Caco-2 (cell line): ENCODE results near the gene BLZF1. TPM values are rescaled to one million over a fixed set of nuclear protein-coding genes. Genes with fewer than 3 reads are reported as not detected.

Experiments used
- BruUV-seq: library from RNA; stranded (reverse); fragments of 400-500 nt; replicated peaks from 2 replicates; lab custom pipeline; 2021; lab: Mats Ljungman, UMichigan
- CTCF ChIA-PET: fragments of 300-600 bp; sonication (Branson Sonifier 250); formaldehyde crosslinking; loops from one replicate; lab custom pipeline; 2022; ENCODE audit warnings: antibody characterized with exemption; lab: Charles Lee
- POLR2A ChIA-PET: fragments of 300-600 bp; sonication (Branson Sonifier 250); formaldehyde crosslinking; loops from one replicate; lab custom pipeline; 2022; ENCODE audit warnings: antibody characterized with exemption; lab: Charles Lee
- DNase-seq, 2 experiments: peaks; one replicate each; pipeline versions ENCODE4 v3.0.0 to v3.0.0-alpha.2; 2020 to 2022
- H3K27me3 ChIP-seq: replicated peaks from 2 replicates; pipeline ENCODE4 v1.6.0; 2011; ENCODE audit warnings: low read length; ENCODE audit not compliant: control insufficient read depth, insufficient read depth
- H3K36me3 ChIP-seq: 2 replicates; pipeline ENCODE4 v1.5.1; 2011; ENCODE audit warnings: low read length; ENCODE audit not compliant: control insufficient read depth, insufficient read depth
- H3K4me1 ChIP-seq: fragments of 250-450 bp; sonication (Bioruptor Pico); 2 replicates; pipeline ENCODE4 v1.5.1; 2020; ENCODE audit warnings: mild to moderate bottlenecking
- H3K4me3 ChIP-seq: 2 replicates; pipeline ENCODE4 v1.5.1; 2011; ENCODE audit warnings: low read depth, mild to moderate bottlenecking, control low read depth, low read length
- H3K9me3 ChIP-seq: fragments of 250-450 bp; sonication (Bioruptor Pico); 2 replicates; pipeline ENCODE4 v1.5.1; 2020; ENCODE audit warnings: mild to moderate bottlenecking, moderate library complexity
- H3K27ac Mint-ChIP-seq: one replicate; pipeline ENCODE4 v1.8.0; 2022; ENCODE audit warnings: mixed read lengths; ENCODE audit not compliant: unreplicated experiment
- H3K27me3 Mint-ChIP-seq: one replicate; pipeline ENCODE4 v1.8.0; 2022; ENCODE audit warnings: mixed read lengths; ENCODE audit not compliant: insufficient read depth, unreplicated experiment
- H3K36me3 Mint-ChIP-seq: one replicate; pipeline ENCODE4 v1.8.0; 2022; ENCODE audit warnings: mild to moderate bottlenecking, mixed read lengths; ENCODE audit not compliant: insufficient read depth, unreplicated experiment
- H3K4me1 Mint-ChIP-seq: one replicate; pipeline ENCODE4 v1.8.0; 2022; ENCODE audit warnings: low read depth, mixed read lengths; ENCODE audit not compliant: unreplicated experiment
- H3K4me3 Mint-ChIP-seq: one replicate; pipeline ENCODE4 v1.8.0; 2022; ENCODE audit warnings: mild to moderate bottlenecking, moderate library complexity, mixed read lengths; ENCODE audit not compliant: unreplicated experiment
- H3K9me3 Mint-ChIP-seq: one replicate; pipeline ENCODE4 v1.8.0; 2022; ENCODE audit warnings: mixed read lengths; ENCODE audit not compliant: unreplicated experiment
- intact Hi-C: fragments of 100-400 bp; cut with micrococcal nuclease; formaldehyde crosslinking; loops from one replicate; pipeline ENCODE4 v1.10.0; 2022; ENCODE audit not compliant: unreplicated experiment
- total RNA-seq: library from RNA; stranded (reverse); gene quantifications from 2 replicates; pipeline ENCODE4 v1.2.3, GENCODE V29; 2022
- TF ChIP-seq, protein P1 (sequence below), 2 experiments: fragments of 200-600 bp in 1 of 2; IDR thresholded peaks; 1 replicate in 1 of 2; 2 replicates in 1 of 2; pipeline versions ENCODE4 v1.5.1 to v1.8.0; 2011 to 2022; ENCODE audit warnings: antibody characterized with exemption in 1 of 2, control low read depth in 1 of 2, inconsistent platforms in 1 of 2, low read depth in 1 of 2, low read length in 1 of 2, mild to moderate bottlenecking in 1 of 2, moderate library complexity in 1 of 2; ENCODE audit not compliant: insufficient read depth in 1 of 2, severe bottlenecking in 1 of 2, unreplicated experiment in 1 of 2

Gene BLZF1
- total RNA-seq, 1 experiment from 2014 or later = 23.5 TPM

DNA sequence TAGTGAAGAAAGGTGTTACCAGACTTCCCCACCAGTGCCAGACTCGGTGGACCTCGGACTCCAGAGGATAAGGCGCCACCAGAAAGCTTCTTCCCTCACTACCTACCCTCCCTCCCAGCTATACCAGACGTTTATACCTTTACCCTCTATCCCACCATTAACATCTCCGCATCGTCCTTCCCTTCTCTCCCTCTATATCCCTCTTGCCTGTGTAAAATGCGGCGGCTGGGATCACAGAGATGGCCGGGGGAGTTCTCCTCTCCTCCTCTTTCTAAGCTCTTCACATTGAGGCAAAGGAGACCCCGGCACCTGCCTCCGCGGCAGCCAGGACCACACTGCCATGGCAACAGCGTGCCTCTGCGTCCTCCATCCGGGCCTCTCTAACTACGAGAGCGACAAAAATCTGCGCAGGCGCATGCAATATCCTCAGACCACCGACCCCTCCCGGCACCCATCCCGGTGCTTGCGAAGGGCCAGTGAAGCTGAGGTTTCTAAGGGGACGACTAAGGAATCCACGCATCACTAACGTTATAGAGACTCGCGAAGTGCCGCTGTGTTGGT is 59.2 kb downstream of the BLZF1 start, which contains the start of gene CCDC181:
TSS of gene CCDC181 (minus strand) at position 394 of the 561 bp plus-strand sequence. CDS start 2,547 bp downstream, outside the sequence.
- Histone ChIP-seq H3K9me3 (no peaks in the 10 kb centered on the region), H3K4me1 (no peaks in the 10 kb centered on the region), H3K36me3 (no peaks in the 10 kb centered on the region), H3K4me3 (no peak within 1 kb of the TSS), H3K27me3 (no peaks in the 10 kb centered on the region)
- TF ChIP-seq, protein P1, sequence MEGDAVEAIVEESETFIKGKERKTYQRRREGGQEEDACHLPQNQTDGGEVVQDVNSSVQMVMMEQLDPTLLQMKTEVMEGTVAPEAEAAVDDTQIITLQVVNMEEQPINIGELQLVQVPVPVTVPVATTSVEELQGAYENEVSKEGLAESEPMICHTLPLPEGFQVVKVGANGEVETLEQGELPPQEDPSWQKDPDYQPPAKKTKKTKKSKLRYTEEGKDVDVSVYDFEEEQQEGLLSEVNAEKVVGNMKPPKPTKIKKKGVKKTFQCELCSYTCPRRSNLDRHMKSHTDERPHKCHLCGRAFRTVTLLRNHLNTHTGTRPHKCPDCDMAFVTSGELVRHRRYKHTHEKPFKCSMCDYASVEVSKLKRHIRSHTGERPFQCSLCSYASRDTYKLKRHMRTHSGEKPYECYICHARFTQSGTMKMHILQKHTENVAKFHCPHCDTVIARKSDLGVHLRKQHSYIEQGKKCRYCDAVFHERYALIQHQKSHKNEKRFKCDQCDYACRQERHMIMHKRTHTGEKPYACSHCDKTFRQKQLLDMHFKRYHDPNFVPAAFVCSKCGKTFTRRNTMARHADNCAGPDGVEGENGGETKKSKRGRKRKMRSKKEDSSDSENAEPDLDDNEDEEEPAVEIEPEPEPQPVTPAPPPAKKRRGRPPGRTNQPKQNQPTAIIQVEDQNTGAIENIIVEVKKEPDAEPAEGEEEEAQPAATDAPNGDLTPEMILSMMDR (IDR thresholded peaks at IDR 0.05; ENCODE audit: insufficient read depth in 1 of 2, low read depth in 1 of 2, low read length in 1 of 2, severe bottlenecking in 1 of 2, unreplicated experiment in 1 of 2) = no peak
- H3K36me3 Mint-ChIP-seq = no peaks in the 10 kb centered on the region
- peaks cover 11% of the 10 kb centered on the region for H3K27me3 Mint-ChIP-seq
- ChIA-PET POLR2A (interaction anchor here (0.5 kb wide), 1 partner anchor 82 kb away, joined by 3 read pairs; no protein-coding TSS in a partner anchor), CTCF (no interaction called here)
- no peak for DNase-seq
- no TSS peak for BruUV-seq
- peaks cover under 1% of the 10 kb centered on the region for H3K4me1 Mint-ChIP-seq
- no peak within 1 kb of the TSS for H3K4me3 Mint-ChIP-seq
- no peak within 1 kb of the TSS for H3K27ac Mint-ChIP-seq
- peaks cover 8% of the 10 kb centered on the region for H3K9me3 Mint-ChIP-seq
- intact Hi-C loops = no loop called here

Other genes starting within 250 kb of the BLZF1 start
- 9.0 and 12.7 TPM in 2 replicates for gene NME7, start 398 bp upstream of the BLZF1 start, total RNA-seq
- gene CCDC181, start 59.3 kb downstream of the BLZF1 start, total RNA-seq = 0.23 and 0.42 TPM in 2 replicates
- gene SLC19A2, start 117.7 kb downstream of the BLZF1 start, total RNA-seq = 28.7 and 31.5 TPM in 2 replicates
- 0.50 and 0.74 TPM in 2 replicates for gene F5, start 218.3 kb downstream of the BLZF1 start, total RNA-seq